Fibroblast of pulmonary artery (primary cell): ENCODE measurements around the gene MAST4.
A peak's percentile ranks its signal among the peaks of the same experiment; 100 is the strongest.

Source experiments
- DNase-seq: peaks from one replicate; pipeline ENCODE4 v3.0.0-alpha.2; 2010; ENCODE audit warnings: low read depth
- H3K4me3 ChIP-seq: replicated peaks from 2 replicates; pipeline ENCODE4 v1.5.1; 2011; ENCODE audit warnings: low read depth, mild to moderate bottlenecking, control low read depth, low read length, moderate library complexity
- TF ChIP-seq, protein P1 (sequence below): IDR thresholded peaks from 2 replicates; pipeline ENCODE4 v1.5.1; 2011; ENCODE audit warnings: mild to moderate bottlenecking, control low read depth, low read length, inconsistent platforms; ENCODE audit errors: missing control alignments

MAST4 gene

DNA sequence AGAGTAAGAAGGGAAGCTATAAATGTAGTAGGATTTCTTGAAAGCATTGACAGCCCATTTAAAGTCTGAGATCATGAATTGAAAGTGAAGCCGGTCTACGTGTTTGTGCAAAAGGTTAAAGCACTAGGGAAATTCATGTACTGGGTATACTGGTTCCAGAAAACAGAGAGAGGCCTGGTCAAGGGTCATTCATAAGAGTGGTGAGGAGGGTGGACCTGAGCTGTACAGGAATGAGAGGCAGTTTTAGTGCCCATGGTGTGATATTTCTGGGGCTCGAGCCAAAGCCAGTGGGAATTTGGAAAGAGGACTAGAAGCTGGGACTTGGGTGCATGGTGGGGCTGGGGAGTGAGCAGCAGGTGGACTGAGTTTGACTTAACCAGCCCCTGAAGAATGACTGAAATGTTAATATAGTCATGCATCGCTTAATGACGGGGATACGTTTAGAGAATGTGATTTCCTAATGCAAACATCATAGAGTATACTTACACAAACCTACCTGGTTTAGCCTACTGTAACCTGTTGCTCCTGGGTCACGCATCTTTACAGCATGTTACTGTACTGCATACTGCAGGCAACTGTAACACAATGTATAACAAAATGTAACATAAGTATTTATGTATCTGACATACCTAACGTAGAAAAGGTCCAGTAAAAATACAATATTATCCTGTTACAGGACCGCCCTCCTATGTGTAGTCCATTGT, 173.0 kb downstream of the MAST4 start:
- TF ChIP-seq, protein P1, sequence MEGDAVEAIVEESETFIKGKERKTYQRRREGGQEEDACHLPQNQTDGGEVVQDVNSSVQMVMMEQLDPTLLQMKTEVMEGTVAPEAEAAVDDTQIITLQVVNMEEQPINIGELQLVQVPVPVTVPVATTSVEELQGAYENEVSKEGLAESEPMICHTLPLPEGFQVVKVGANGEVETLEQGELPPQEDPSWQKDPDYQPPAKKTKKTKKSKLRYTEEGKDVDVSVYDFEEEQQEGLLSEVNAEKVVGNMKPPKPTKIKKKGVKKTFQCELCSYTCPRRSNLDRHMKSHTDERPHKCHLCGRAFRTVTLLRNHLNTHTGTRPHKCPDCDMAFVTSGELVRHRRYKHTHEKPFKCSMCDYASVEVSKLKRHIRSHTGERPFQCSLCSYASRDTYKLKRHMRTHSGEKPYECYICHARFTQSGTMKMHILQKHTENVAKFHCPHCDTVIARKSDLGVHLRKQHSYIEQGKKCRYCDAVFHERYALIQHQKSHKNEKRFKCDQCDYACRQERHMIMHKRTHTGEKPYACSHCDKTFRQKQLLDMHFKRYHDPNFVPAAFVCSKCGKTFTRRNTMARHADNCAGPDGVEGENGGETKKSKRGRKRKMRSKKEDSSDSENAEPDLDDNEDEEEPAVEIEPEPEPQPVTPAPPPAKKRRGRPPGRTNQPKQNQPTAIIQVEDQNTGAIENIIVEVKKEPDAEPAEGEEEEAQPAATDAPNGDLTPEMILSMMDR = no peak
- no peak overlapping the region for H3K4me3 ChIP-seq
- no peak for DNase-seq

GRCh38 chr5:66769839-66770617, 173.8 kb downstream of the MAST4 start:
- TF ChIP-seq, protein P1 = peak; percentile 32
- H3K4me3 ChIP-seq = no peak overlapping the region
- DNase-seq = peak; percentile 31

DNA sequence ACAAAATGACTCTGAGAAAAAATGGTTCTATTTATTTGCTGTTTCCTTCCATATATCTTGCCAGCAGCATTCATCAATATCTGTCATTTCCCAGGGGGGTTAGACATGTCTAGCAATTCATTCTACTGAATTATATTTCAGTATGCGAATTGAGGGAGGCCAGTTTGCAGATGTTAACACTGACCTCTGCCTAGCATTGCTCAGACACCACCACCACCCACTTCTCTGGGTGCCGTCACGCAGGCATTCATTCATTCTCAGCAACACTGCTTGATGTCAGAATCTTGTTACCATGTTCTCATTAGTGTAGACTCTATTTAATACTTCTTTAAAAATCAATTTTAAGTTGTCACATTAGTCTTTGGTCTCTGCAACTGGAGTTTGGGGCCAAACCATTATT, 181.7 kb downstream of the MAST4 start:
- DNase-seq = no peak
- TF ChIP-seq, protein P1 = no peak
- H3K4me3 ChIP-seq = no peak overlapping the region

DNA sequence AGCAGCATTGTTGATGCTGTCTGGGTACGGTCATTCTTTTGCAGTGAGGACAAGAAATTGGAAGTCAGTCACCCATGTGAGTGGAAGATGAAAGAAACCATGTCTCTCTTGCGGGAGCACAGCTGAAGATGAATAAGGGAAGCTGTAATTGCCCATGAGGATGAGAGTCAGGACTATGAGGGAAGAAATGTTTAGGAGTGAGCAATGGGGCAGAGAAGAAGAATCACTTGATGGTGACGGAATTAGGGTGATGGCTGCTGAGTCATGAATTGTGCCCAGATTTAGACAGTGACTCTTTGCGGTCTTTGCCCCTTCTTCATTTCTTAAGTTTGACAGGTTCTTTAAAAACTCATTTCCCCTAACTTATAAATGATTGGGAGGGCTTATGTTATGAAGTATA, 183.3 kb downstream of the MAST4 start:
- DNase-seq = no peak
- TF ChIP-seq, protein P1 = no peak
- no peak overlapping the region for H3K4me3 ChIP-seq

GRCh38 chr5:66788556-66788955, 192.4 kb downstream of the MAST4 start:
- TF ChIP-seq, protein P1 = no peak
- DNase-seq = no peak
- H3K4me3 ChIP-seq = no peak overlapping the region

DNA sequence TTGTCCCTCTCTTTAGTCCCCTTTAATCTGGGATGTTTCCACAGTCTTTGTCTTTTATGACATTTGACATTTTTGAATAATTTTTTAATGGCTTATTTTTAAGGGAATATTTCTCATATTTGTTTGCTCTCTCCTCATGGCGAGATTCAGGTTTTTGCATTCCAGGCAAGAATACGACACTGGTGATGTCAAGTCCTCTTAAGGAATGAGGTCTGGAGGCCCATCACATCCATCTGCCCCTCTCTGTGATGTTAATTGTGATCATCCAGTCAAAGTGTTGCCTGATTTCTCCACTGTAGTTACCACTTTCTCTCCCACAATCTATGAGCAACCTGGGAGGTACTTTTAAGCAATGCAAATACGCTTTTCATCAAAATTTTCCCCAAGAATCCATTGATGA, 193.2 kb downstream of the MAST4 start:
- TF ChIP-seq, protein P1 = no peak
- H3K4me3 ChIP-seq = no peak overlapping the region

More for the DNA sequence above, 193.2 kb downstream of the MAST4 start:
- DNase-seq = no peak
